WTC11 (cell line): ENCODE results near the gene CMTM1. TPM values are rescaled to one million over a fixed set of nuclear protein-coding genes. Genes with fewer than 3 reads are reported as not detected.
"Not testable (repeated sequence)": the region's sequence is repeated elsewhere in the genome, so short reads cannot be mapped to it uniquely, and the experiment has no call there.

Experiments
- ATAC-seq: fragments of 200-7000 bp; cut with Tn5 transposase; 2 replicates; pipeline ENCODE4 v1.10.0; 2021; ENCODE audit warnings: mild to moderate bottlenecking, moderate library complexity
- CTCF ChIA-PET: fragments of 300-600 bp; sonication (Branson Sonifier 250); formaldehyde crosslinking; loops from one replicate; lab custom pipeline; 2021; ENCODE audit warnings: antibody characterized with exemption; lab: Charles Lee
- POLR2A ChIA-PET: fragments of 350-600 bp; sonication (Branson Sonifier 250); formaldehyde crosslinking; loops from one replicate; lab custom pipeline; 2021; ENCODE audit warnings: antibody characterized with exemption; lab: Charles Lee
- DNase-seq: peaks from one replicate; pipeline ENCODE4 v3.0.0; 2021; ENCODE audit warnings: low spot score
- H3K27ac Mint-ChIP-seq: 2 replicates; pipeline ENCODE4 v1.8.0; 2021; ENCODE audit warnings: mixed read lengths
- H3K27me3 Mint-ChIP-seq: 2 replicates; pipeline ENCODE4 v1.8.0; 2021; ENCODE audit warnings: low read depth, mild to moderate bottlenecking, moderate library complexity, mixed read lengths
- H3K36me3 Mint-ChIP-seq: 2 replicates; pipeline ENCODE4 v1.8.0; 2021; ENCODE audit warnings: mixed read lengths
- H3K4me1 Mint-ChIP-seq: 2 replicates; pipeline ENCODE4 v1.8.0; 2022; ENCODE audit warnings: mixed read lengths
- H3K4me3 Mint-ChIP-seq: 2 replicates; pipeline ENCODE4 v1.8.0; 2021; ENCODE audit warnings: mild to moderate bottlenecking, moderate library complexity, mixed read lengths
- H3K9me3 Mint-ChIP-seq: 2 replicates; pipeline ENCODE4 v1.8.0; 2021; ENCODE audit warnings: mixed read lengths
- AR ChIP-seq: fragments of 250-450 bp; sonication (Bioruptor Pico); IDR thresholded peaks from 2 replicates; pipeline ENCODE4 v1.9.0; 2021; ENCODE audit warnings: mild to moderate bottlenecking
- EMX1 ChIP-seq: fragments of 250-450 bp; sonication (Bioruptor Pico); IDR thresholded peaks from 2 replicates; pipeline ENCODE4 v1.8.0; 2021; ENCODE audit warnings: mild to moderate bottlenecking
- FOXK1 ChIP-seq: sonication (generic); formaldehyde crosslinking; IDR thresholded peaks from 2 replicates; pipeline ENCODE4 v1.8.0; 2022; ENCODE audit warnings: mild to moderate bottlenecking, moderate library complexity, missing genetic modification reagents
- GTF2I ChIP-seq: fragments of 250-450 bp; sonication (Bioruptor Pico); conservative IDR thresholded peaks from 2 replicates; pipeline ENCODE4 v1.4.0; 2021; ENCODE audit warnings: mild to moderate bottlenecking
- IRF2 ChIP-seq: sonication (generic); formaldehyde crosslinking; IDR thresholded peaks from 2 replicates; pipeline ENCODE4 v1.8.0; 2022; ENCODE audit warnings: low read depth, missing genetic modification reagents, borderline replicate concordance
- KAT7 ChIP-seq: sonication (generic); formaldehyde crosslinking; IDR thresholded peaks from 2 replicates; pipeline ENCODE4 v1.8.1; 2023; ENCODE audit warnings: missing genetic modification reagents, mild to moderate bottlenecking, borderline replicate concordance
- NFE2L1 ChIP-seq: sonication (generic); formaldehyde crosslinking; IDR thresholded peaks from 2 replicates; pipeline ENCODE4 v1.8.1; 2023; ENCODE audit warnings: missing genetic modification reagents
- NFYB ChIP-seq: sonication (generic); formaldehyde crosslinking; conservative IDR thresholded peaks from 2 replicates; pipeline ENCODE4 v1.8.0; 2022; ENCODE audit warnings: low read depth, missing genetic modification reagents
- PRRX2 ChIP-seq: fragments of 250-450 bp; sonication (Bioruptor Pico); IDR thresholded peaks from 2 replicates; pipeline ENCODE4 v1.8.0; 2021; ENCODE audit warnings: mild to moderate bottlenecking
- TCF7 ChIP-seq: sonication (generic); formaldehyde crosslinking; IDR thresholded peaks from 2 replicates; pipeline ENCODE4 v1.8.0; 2022; ENCODE audit warnings: mild to moderate bottlenecking, low read depth, missing genetic modification reagents, moderate library complexity
- TP53 ChIP-seq: sonication (generic); formaldehyde crosslinking; IDR thresholded peaks from 2 replicates; pipeline ENCODE4 v1.8.1; 2023; ENCODE audit warnings: mild to moderate bottlenecking, missing genetic modification reagents
- USF1 ChIP-seq: sonication (generic); formaldehyde crosslinking; IDR thresholded peaks from 2 replicates; pipeline ENCODE4 v1.8.0; 2022; ENCODE audit warnings: mild to moderate bottlenecking, missing genetic modification reagents
- ZMAT4 ChIP-seq: fragments of 250-450 bp; sonication (Bioruptor Pico); IDR thresholded peaks from 2 replicates; pipeline ENCODE4 v1.9.0; 2021; ENCODE audit warnings: mild to moderate bottlenecking
- ZNF219 ChIP-seq: sonication (generic); formaldehyde crosslinking; IDR thresholded peaks from 2 replicates; pipeline ENCODE4 v1.8.0; 2023; ENCODE audit warnings: missing genetic modification reagents, mild to moderate bottlenecking, borderline replicate concordance
- total RNA-seq: library from RNA; stranded (reverse); gene quantifications from 3 replicates; pipeline ENCODE4 v1.2.3, GENCODE V29; 2021
- TF ChIP-seq, protein P1 (sequence below): fragments of 250-450 bp; sonication (Bioruptor Pico); IDR thresholded peaks from 2 replicates; pipeline ENCODE4 v1.8.0; 2021; ENCODE audit warnings: mild to moderate bottlenecking
- TF ChIP-seq, protein P2 (sequence below): sonication (generic); formaldehyde crosslinking; IDR thresholded peaks from 2 replicates; pipeline ENCODE4 v1.8.1; 2023; ENCODE audit warnings: mild to moderate bottlenecking, missing genetic modification reagents

The CMTM1 gene
- total RNA-seq, 1 experiment from 2014 or later, result 1.6 TPM

- TF ChIP-seq, protein P1, sequence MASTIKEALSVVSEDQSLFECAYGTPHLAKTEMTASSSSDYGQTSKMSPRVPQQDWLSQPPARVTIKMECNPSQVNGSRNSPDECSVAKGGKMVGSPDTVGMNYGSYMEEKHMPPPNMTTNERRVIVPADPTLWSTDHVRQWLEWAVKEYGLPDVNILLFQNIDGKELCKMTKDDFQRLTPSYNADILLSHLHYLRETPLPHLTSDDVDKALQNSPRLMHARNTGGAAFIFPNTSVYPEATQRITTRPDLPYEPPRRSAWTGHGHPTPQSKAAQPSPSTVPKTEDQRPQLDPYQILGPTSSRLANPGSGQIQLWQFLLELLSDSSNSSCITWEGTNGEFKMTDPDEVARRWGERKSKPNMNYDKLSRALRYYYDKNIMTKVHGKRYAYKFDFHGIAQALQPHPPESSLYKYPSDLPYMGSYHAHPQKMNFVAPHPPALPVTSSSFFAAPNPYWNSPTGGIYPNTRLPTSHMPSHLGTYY (CRISPR knock-in tag), result no peak
- TF ChIP-seq NFE2L1 (CRISPR knock-in tag) (no peak), IRF2 (no peak)
These were observed 28.5 kb downstream of the CMTM1 start (continued) for GRCh38 chr16:66594739-66595138.

DNA sequence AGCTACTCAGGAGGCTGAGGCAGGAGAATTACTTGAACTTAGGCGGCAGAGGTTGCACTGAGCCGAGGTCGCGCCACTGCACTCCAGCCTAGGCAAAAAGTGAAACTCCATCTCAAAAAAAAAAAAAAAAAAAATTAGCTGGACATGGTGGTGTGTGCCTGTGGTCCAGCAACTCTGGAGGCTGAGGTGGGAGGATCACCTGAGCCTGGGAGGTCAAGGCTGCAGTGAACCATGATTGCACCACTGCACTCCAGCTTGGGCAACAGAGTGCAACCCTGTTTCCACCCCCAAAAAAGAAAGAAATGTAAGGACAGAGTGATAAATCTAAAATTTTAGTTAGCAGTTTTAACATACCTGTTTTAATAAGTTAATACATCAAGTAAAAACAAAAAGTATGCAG is 30.3 kb downstream of the CMTM1 start:
- DNase-seq, result not testable (repeated sequence)

GRCh38 chr16:66596986-66597848 is 31.0 kb downstream of the CMTM1 start:
- H3K36me3 Mint-ChIP-seq, result no peaks in the 10 kb centered on the region
- ChIA-PET POLR2A (interaction anchor here (0.6 kb wide), 1 partner anchor 1012 kb away, joined by 6 read pairs; no protein-coding TSS in a partner anchor), CTCF (interaction anchor here (1.0 to 3.4 kb wide), 3 partner anchors 8 to 54 kb away, joined by 3 to 14 read pairs (median 5); no protein-coding TSS in a partner anchor)
- ATAC-seq (no peak), DNase-seq (no peak)
- H3K4me1 Mint-ChIP-seq, result no peaks in the 10 kb centered on the region; the same call in 1 of the 2 replicates
- no peak overlapping the region for H3K27ac Mint-ChIP-seq
- peaks cover 3% of the 10 kb centered on the region; the same call in 1 of the 2 replicates for H3K27me3 Mint-ChIP-seq
- no peak for TF ChIP-seq FOXK1 (CRISPR knock-in tag)
- TF ChIP-seq ZNF219 (CRISPR knock-in tag), result no peak
- no peak for TF ChIP-seq AR
- no peak for TF ChIP-seq ZMAT4
- TF ChIP-seq PRRX2 (CRISPR knock-in tag), result no peak
- no peak for TF ChIP-seq EMX1 (CRISPR knock-in tag)
- TF ChIP-seq USF1 (CRISPR knock-in tag), result no peak
- TF ChIP-seq TCF7 (CRISPR knock-in tag), result no peak
- TF ChIP-seq, protein P2, sequence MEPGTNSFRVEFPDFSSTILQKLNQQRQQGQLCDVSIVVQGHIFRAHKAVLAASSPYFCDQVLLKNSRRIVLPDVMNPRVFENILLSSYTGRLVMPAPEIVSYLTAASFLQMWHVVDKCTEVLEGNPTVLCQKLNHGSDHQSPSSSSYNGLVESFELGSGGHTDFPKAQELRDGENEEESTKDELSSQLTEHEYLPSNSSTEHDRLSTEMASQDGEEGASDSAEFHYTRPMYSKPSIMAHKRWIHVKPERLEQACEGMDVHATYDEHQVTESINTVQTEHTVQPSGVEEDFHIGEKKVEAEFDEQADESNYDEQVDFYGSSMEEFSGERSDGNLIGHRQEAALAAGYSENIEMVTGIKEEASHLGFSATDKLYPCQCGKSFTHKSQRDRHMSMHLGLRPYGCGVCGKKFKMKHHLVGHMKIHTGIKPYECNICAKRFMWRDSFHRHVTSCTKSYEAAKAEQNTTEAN (CRISPR knock-in tag), result no peak
- no peak for TF ChIP-seq TP53 (CRISPR knock-in tag)
- no peak for TF ChIP-seq NFYB (CRISPR knock-in tag)
- no peak for TF ChIP-seq KAT7 (CRISPR knock-in tag)
- TF ChIP-seq GTF2I (CRISPR knock-in tag), result no peak
- H3K9me3 Mint-ChIP-seq, result no peaks in the 10 kb centered on the region
- H3K4me3 Mint-ChIP-seq, result no peak overlapping the region

More for the DNA sequence above, 30.3 kb downstream of the CMTM1 start:
- H3K9me3 Mint-ChIP-seq, H3K36me3 Mint-ChIP-seq, H3K4me3 Mint-ChIP-seq, H3K27me3 Mint-ChIP-seq, ATAC-seq, H3K4me1 Mint-ChIP-seq, POLR2A ChIA-PET, H3K27ac Mint-ChIP-seq: not testable (repeated sequence)
- CTCF ChIA-PET, result interaction anchor here (3.4 kb wide), 1 partner anchor 12 kb away, joined by 14 read pairs; no protein-coding TSS in a partner anchor
